Neural cell (in vitro differentiated cells): ENCODE measurements around the gene NEDD9. TPM values are rescaled to one million over a fixed set of nuclear protein-coding genes. Genes with fewer than 3 reads are reported as not detected.

Experiments
- H2AFZ ChIP-seq: fragments of 200-600, 300-800 bp; sonication (generic), shearing (Covaris generic); 2 replicates; pipeline ENCODE4 v1.6.0; 2014; ENCODE audit warnings: low read depth, mild to moderate bottlenecking, antibody characterized with exemption, low read length, moderate library complexity
- H3F3A ChIP-seq: fragments of 200-600 bp; shearing (Covaris generic); 2 replicates; pipeline ENCODE4 v1.6.1; 2016; ENCODE audit warnings: mild to moderate bottlenecking, moderate library complexity, mixed read lengths, antibody characterized with exemption, low read length; ENCODE audit not compliant: insufficient read depth, poor library complexity, severe bottlenecking
- H3K27ac ChIP-seq: fragments of 200-600, 300-800 bp; sonication (generic), shearing (Covaris generic); 2 replicates; pipeline ENCODE4 v1.5.1; 2014; ENCODE audit warnings: mild to moderate bottlenecking, low read length, moderate library complexity
- H3K27me3 ChIP-seq: fragments of 300-800, 200-600 bp; sonication (generic), shearing (Covaris generic); 2 replicates; pipeline ENCODE4 v1.6.0; 2014; ENCODE audit warnings: mild to moderate bottlenecking, low read depth, low read length, moderate library complexity; ENCODE audit not compliant: insufficient read depth
- H3K36me3 ChIP-seq: fragments of 300-800, 200-600 bp; sonication (generic), shearing (Covaris generic); 2 replicates; pipeline ENCODE4 v1.5.1; 2014; ENCODE audit warnings: mild to moderate bottlenecking, antibody characterized with exemption, low read length, moderate library complexity; ENCODE audit not compliant: insufficient read depth
- H3K4me2 ChIP-seq: fragments of 300-800, 200-600 bp; sonication (generic), shearing (Covaris generic); 2 replicates; pipeline ENCODE4 v1.6.0; 2014; ENCODE audit warnings: mild to moderate bottlenecking, low read length
- H3K4me3 ChIP-seq: fragments of 300-800, 200-600 bp; sonication (generic), shearing (Covaris generic); 2 replicates; pipeline ENCODE4 v1.5.1; 2014; ENCODE audit warnings: mild to moderate bottlenecking, low read length, moderate library complexity
- H3K79me2 ChIP-seq: fragments of 200-600 bp; shearing (Covaris generic); replicated peaks from 2 replicates; pipeline ENCODE4 v1.6.0; 2014; ENCODE audit warnings: mild to moderate bottlenecking, low read length, moderate library complexity; ENCODE audit not compliant: insufficient read depth
- H3K9ac ChIP-seq: fragments of 300-800, 200-600 bp; sonication (generic), shearing (Covaris generic); 2 replicates; pipeline ENCODE4 v1.6.1; 2016; ENCODE audit warnings: mild to moderate bottlenecking, low read length, mixed read lengths
- H3K9me2 ChIP-seq: fragments of 200-600 bp; shearing (Covaris generic); 2 replicates; pipeline ENCODE4 v1.6.1; 2016; ENCODE audit warnings: mild to moderate bottlenecking, low read length, mixed read lengths; ENCODE audit not compliant: insufficient read depth
- H3K9me3 ChIP-seq: fragments of 200-600, 300-800 bp; sonication (generic), shearing (Covaris generic); 2 replicates; pipeline ENCODE4 v1.6.1; 2016; ENCODE audit warnings: mild to moderate bottlenecking, mixed run types, low read length, moderate library complexity, mixed read lengths
- H4K20me1 ChIP-seq: fragments of 200-600 bp; shearing (Covaris generic); 2 replicates; pipeline ENCODE4 v1.6.1; 2016; ENCODE audit warnings: mild to moderate bottlenecking, mixed run types; ENCODE audit not compliant: insufficient read depth
- EP300 ChIP-seq: fragments of 450-650 bp; conservative IDR thresholded peaks from 2 replicates; pipeline ENCODE4 v1.6.1; 2014; ENCODE audit warnings: antibody characterized with exemption, mild to moderate bottlenecking, moderate library complexity; ENCODE audit not compliant: poor library complexity, severe bottlenecking
- EZH2 ChIP-seq: fragments of 200-600, 300-800 bp; shearing (Covaris generic), sonication (generic); IDR thresholded peaks from 2 replicates; pipeline ENCODE4 v1.6.1; 2014; ENCODE audit warnings: antibody characterized with exemption, low read length, borderline replicate concordance, mild to moderate bottlenecking; ENCODE audit not compliant: insufficient read depth, poor library complexity, severe bottlenecking
- MXI1 ChIP-seq: fragments of 450-650 bp; conservative IDR thresholded peaks from 2 replicates; pipeline ENCODE4 v1.6.1; 2014; ENCODE audit warnings: antibody characterized with exemption, mild to moderate bottlenecking; ENCODE audit not compliant: poor library complexity, severe bottlenecking
- POLR2AphosphoS5 ChIP-seq: IDR thresholded peaks from 2 replicates; pipeline ENCODE4 v1.6.1; 2012
- RAD21 ChIP-seq: fragments of 450-650 bp; conservative IDR thresholded peaks from 2 replicates; pipeline ENCODE4 v1.6.1; 2014; ENCODE audit warnings: antibody characterized with exemption, mild to moderate bottlenecking, moderate library complexity
- SMC3 ChIP-seq: fragments of 450-650 bp; conservative IDR thresholded peaks from 2 replicates; pipeline ENCODE4 v1.6.1; 2014; ENCODE audit warnings: antibody characterized with exemption, mild to moderate bottlenecking, moderate library complexity; ENCODE audit not compliant: poor library complexity
- TAF1 ChIP-seq: IDR thresholded peaks from 2 replicates; pipeline ENCODE4 v1.6.1; 2012; ENCODE audit warnings: low read depth
- polyA plus RNA-seq: library from polyadenylated mRNA; depleted of rRNA; stranded (reverse); fragments of >200 nt; gene quantifications from 2 replicates; pipeline ENCODE4 v1.2.3, GENCODE V29; 2014
- TF ChIP-seq, protein P1 (sequence below): IDR thresholded peaks from 2 replicates; pipeline ENCODE4 v1.6.1; 2012; ENCODE audit warnings: borderline replicate concordance
- TF ChIP-seq, protein P2 (sequence below): fragments of 450-650 bp; IDR thresholded peaks from 2 replicates; pipeline ENCODE4 v1.5.1; 2014; ENCODE audit warnings: antibody characterized with exemption, mild to moderate bottlenecking, moderate library complexity; ENCODE audit not compliant: poor library complexity, severe bottlenecking

NEDD9 gene
- polyA plus RNA-seq, 1 donor from 2014 or later = 0.11 TPM

DNA sequence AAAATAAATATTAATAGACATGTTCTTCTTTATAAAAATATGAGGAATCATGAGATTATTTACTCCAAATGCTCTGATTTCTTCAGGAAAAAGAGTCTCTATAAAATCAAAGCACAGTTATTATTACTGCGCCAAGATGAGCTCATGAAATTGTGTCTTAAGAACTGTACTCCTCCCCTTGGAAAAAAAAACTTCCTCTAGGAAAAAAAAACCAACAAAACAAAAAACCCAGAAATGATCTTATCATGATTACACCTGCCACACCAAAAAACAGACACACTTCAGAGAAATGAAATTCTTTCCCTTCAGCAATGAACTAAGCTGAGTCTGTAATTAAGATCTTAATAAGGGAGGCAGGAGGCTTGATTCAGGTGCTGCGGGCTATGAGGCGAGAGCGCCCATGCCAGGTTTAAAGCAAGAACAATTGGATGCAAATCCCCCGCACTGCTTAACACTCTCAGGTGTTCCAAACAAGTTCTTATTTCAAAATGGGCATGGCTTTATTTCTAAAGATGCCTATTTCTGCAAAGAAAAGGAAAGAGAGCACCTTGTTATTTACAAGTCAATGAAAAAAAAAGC, 9.1 kb downstream of the NEDD9 start:
- H3K27me3 ChIP-seq = no peaks in the 10 kb centered on the region
- no peaks in the 10 kb centered on the region for H3K79me2 ChIP-seq
- H3K9ac ChIP-seq = no peak overlapping the region
- no peak overlapping the region for H3K4me3 ChIP-seq
- no peak overlapping the region for H2AFZ ChIP-seq
- H3K9me2 ChIP-seq = no peaks in the 10 kb centered on the region
- H3K9me3 ChIP-seq = no peaks in the 10 kb centered on the region
- H3K36me3 ChIP-seq = no peaks in the 10 kb centered on the region
- H3K27ac ChIP-seq = no peak overlapping the region
- no peaks in the 10 kb centered on the region for H3F3A ChIP-seq
- no peaks in the 10 kb centered on the region for H4K20me1 ChIP-seq
- TF ChIP-seq SMC3 (no peak), EP300 (no peak), MXI1 (no peak), RAD21 (no peak), TAF1 (no peak), EZH2 (no peak), POLR2AphosphoS5 (no peak)
- TF ChIP-seq, protein P1, sequence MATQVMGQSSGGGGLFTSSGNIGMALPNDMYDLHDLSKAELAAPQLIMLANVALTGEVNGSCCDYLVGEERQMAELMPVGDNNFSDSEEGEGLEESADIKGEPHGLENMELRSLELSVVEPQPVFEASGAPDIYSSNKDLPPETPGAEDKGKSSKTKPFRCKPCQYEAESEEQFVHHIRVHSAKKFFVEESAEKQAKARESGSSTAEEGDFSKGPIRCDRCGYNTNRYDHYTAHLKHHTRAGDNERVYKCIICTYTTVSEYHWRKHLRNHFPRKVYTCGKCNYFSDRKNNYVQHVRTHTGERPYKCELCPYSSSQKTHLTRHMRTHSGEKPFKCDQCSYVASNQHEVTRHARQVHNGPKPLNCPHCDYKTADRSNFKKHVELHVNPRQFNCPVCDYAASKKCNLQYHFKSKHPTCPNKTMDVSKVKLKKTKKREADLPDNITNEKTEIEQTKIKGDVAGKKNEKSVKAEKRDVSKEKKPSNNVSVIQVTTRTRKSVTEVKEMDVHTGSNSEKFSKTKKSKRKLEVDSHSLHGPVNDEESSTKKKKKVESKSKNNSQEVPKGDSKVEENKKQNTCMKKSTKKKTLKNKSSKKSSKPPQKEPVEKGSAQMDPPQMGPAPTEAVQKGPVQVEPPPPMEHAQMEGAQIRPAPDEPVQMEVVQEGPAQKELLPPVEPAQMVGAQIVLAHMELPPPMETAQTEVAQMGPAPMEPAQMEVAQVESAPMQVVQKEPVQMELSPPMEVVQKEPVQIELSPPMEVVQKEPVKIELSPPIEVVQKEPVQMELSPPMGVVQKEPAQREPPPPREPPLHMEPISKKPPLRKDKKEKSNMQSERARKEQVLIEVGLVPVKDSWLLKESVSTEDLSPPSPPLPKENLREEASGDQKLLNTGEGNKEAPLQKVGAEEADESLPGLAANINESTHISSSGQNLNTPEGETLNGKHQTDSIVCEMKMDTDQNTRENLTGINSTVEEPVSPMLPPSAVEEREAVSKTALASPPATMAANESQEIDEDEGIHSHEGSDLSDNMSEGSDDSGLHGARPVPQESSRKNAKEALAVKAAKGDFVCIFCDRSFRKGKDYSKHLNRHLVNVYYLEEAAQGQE = no peak
- TF ChIP-seq, protein P2, sequence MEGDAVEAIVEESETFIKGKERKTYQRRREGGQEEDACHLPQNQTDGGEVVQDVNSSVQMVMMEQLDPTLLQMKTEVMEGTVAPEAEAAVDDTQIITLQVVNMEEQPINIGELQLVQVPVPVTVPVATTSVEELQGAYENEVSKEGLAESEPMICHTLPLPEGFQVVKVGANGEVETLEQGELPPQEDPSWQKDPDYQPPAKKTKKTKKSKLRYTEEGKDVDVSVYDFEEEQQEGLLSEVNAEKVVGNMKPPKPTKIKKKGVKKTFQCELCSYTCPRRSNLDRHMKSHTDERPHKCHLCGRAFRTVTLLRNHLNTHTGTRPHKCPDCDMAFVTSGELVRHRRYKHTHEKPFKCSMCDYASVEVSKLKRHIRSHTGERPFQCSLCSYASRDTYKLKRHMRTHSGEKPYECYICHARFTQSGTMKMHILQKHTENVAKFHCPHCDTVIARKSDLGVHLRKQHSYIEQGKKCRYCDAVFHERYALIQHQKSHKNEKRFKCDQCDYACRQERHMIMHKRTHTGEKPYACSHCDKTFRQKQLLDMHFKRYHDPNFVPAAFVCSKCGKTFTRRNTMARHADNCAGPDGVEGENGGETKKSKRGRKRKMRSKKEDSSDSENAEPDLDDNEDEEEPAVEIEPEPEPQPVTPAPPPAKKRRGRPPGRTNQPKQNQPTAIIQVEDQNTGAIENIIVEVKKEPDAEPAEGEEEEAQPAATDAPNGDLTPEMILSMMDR = no peak
- no peak overlapping the region for H3K4me2 ChIP-seq

DNA sequence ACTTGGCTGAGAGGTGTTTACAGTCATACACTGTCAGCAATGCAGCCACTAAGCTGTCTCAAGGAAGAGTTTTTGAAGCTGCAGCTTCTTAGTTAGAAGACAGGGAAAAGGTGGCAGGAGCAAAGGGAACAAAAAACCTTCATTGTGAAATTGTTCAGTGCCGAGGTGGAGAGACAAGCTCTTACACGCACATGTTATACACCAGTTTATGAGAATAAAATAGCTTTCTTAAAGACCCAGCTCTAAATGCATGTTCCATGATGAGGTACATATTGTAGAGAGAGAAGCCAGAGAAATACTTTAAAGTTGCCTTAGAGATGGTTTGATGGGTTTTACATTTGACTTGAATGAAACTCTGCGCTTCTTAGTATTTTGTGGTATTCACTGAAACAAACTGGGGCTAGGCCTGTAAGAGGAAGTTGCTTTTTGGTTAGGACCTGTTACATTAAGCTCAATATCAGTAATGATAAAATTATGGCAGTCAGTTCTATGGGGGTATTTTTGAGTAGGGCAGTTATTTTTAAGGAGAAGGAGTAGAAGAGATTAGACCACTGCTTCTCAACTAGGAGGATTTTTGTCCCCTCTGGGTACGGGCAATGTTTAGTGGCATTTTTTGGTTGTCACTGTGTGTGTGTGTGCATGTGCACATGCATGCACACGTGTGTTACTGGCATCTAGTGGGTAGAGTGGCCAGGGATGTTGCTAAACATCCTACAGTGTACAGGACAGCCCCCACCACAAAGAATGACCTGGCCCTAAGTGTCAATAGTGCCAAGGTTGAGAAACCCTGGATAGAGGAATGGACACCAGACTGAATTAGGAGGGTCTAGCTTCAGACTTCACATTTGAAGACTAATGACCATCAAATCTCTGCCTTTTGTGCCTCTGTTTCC, 9.8 kb downstream of the NEDD9 start:
- no peak overlapping the region for H3K4me2 ChIP-seq
- no peaks in the 10 kb centered on the region for H3F3A ChIP-seq
- H3K27me3 ChIP-seq = no peaks in the 10 kb centered on the region
- no peaks in the 10 kb centered on the region for H3K79me2 ChIP-seq
- no peaks in the 10 kb centered on the region for H3K9me2 ChIP-seq
- H3K9ac ChIP-seq = no peak overlapping the region
- H3K27ac ChIP-seq = no peak overlapping the region
- H3K4me3 ChIP-seq = no peak overlapping the region
- H4K20me1 ChIP-seq = no peaks in the 10 kb centered on the region
- H3K36me3 ChIP-seq = no peaks in the 10 kb centered on the region
- H2AFZ ChIP-seq = no peak overlapping the region
- H3K9me3 ChIP-seq = no peaks in the 10 kb centered on the region
- TF ChIP-seq, protein P1 = no peak
- TF ChIP-seq, protein P2 = no peak
- no peak for TF ChIP-seq TAF1
- TF ChIP-seq RAD21 = no peak
- no peak for TF ChIP-seq SMC3
- TF ChIP-seq MXI1 = no peak
- no peak for TF ChIP-seq EZH2
- no peak for TF ChIP-seq POLR2AphosphoS5
- TF ChIP-seq EP300 = no peak
